CD4-positive, alpha-beta T cell (primary cell): ENCODE results near the gene SPSB4. TPM values are rescaled to one million over a fixed set of nuclear protein-coding genes. Genes with fewer than 3 reads are reported as not detected.

Experiments used
- ATAC-seq: fragments of 200-7000 bp; cut with Tn5 transposase; one replicate; pipeline ENCODE4 v1.10.0; 2022; ENCODE audit warnings: mild to moderate bottlenecking; ENCODE audit not compliant: poor library complexity
- CTCF ChIA-PET: fragments of 350-600 bp; sonication (Branson Sonifier 250); formaldehyde crosslinking; loops from one replicate; lab custom pipeline; 2021; ENCODE audit warnings: antibody characterized with exemption, inconsistent platforms; lab: Charles Lee
- POLR2A ChIA-PET: fragments of 350-600 bp; sonication (Branson Sonifier 250); formaldehyde crosslinking; loops from one replicate; lab custom pipeline; 2021; ENCODE audit warnings: antibody characterized with exemption, inconsistent platforms; lab: Charles Lee
- DNase-seq, 14 experiments: peaks; one replicate each; pipeline ENCODE4 v3.0.0-alpha.2; 2013 to 2020; ENCODE audit warnings: mixed read lengths in 2 of 14
- H3K27ac ChIP-seq, 2 donors: one replicate each; pipeline versions ENCODE4 v1.5.1 to v1.7.0; 2013; ENCODE audit warnings: low read length in 2 of 2, low read depth in 1 of 2, mild to moderate bottlenecking in 1 of 2
- H3K27me3 ChIP-seq, 2 experiments: 1 replicate in 1 of 2; 2 replicates in 1 of 2; pipeline versions ENCODE4 v1.6.1 to v1.7.0; 2013; ENCODE audit warnings: low read length in 2 of 2, control low read depth in 1 of 2, mild to moderate bottlenecking in 1 of 2, moderate library complexity in 1 of 2; ENCODE audit not compliant: insufficient read depth in 2 of 2, control insufficient read depth in 1 of 2
- H3K36me3 ChIP-seq: one replicate; pipeline ENCODE4 v1.6.1; 2013; ENCODE audit warnings: low read length, control low read depth; ENCODE audit not compliant: insufficient read depth
- H3K4me1 ChIP-seq: one replicate; pipeline ENCODE4 v1.6.1; 2013; ENCODE audit warnings: low read length, control low read depth; ENCODE audit not compliant: insufficient read depth
- H3K4me3 ChIP-seq: one replicate; pipeline ENCODE4 v1.5.1; 2013; ENCODE audit warnings: mild to moderate bottlenecking, low read length, moderate library complexity
- H3K9me3 ChIP-seq, 2 experiments: 1 replicate in 1 of 2; 2 replicates in 1 of 2; pipeline versions ENCODE4 v1.6.1 to v1.7.0; 2013; ENCODE audit warnings: low read length in 2 of 2, mild to moderate bottlenecking in 2 of 2, control low read depth in 1 of 2, moderate library complexity in 1 of 2; ENCODE audit not compliant: control insufficient read depth in 1 of 2, insufficient read depth in 1 of 2
- H3K27ac Mint-ChIP-seq: one replicate; pipeline ENCODE4 v1.8.0; 2020; ENCODE audit warnings: mixed read lengths
- H3K27me3 Mint-ChIP-seq: one replicate; pipeline ENCODE4 v1.8.0; 2021; ENCODE audit warnings: mixed read lengths
- H3K36me3 Mint-ChIP-seq: one replicate; pipeline ENCODE4 v1.8.0; 2021; ENCODE audit warnings: low read depth, mixed read lengths
- H3K4me1 Mint-ChIP-seq: one replicate; pipeline ENCODE4 v1.8.0; 2021; ENCODE audit warnings: low read depth, mixed read lengths
- H3K4me3 Mint-ChIP-seq: one replicate; pipeline ENCODE4 v1.8.0; 2020; ENCODE audit warnings: mild to moderate bottlenecking, mixed read lengths
- H3K9me3 Mint-ChIP-seq: one replicate; pipeline ENCODE4 v1.8.0; 2020; ENCODE audit warnings: mixed read lengths
- intact Hi-C, 2 experiments: fragments of 100-400 bp; cut with DNase I in 1 of 2; cut with micrococcal nuclease in 1 of 2; formaldehyde crosslinking; loops; one replicate each; pipeline versions ENCODE4 v1.15.1 to v1.9.0; 2023 to 2025; cut with DNase I, micrococcal nuclease
- total RNA-seq, 174 experiments: library from RNA in 2 of 174; stranded (reverse) in 2 of 174; gene quantifications; one replicate each; pipeline ENCODE4 v1.2.3 and lab custom pipeline; 2021 to 2026
- TF ChIP-seq, protein P1 (sequence below): fragments of 200-600 bp; IDR thresholded peaks from one replicate; pipeline ENCODE4 v1.8.0; 2022; ENCODE audit warnings: antibody characterized with exemption, mild to moderate bottlenecking

Gene SPSB4
- total RNA-seq, 2 experiments from 2014 or later, result not detected

DNA sequence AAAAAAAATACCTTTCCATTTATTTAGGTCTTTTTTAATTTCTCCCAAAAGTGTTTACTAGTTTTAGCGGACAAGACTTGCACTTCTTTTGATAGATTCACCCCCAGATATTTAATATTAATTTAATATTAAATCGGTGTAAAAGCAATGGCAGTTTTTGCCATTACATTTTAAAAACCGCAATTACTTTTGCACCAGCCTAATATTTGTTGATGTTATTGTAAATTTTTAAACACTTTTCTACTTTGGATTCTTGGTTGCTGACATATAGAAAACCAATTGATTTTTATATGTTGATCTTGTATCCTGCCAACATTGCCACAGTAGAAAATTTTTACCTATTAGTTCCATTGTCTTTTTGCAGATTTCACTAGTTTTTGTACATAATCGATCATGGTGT is 116.5 kb downstream of the SPSB4 start:
- peaks cover 0 to 2% of the 10 kb centered on the region in 2 experiments for H3K27me3 ChIP-seq
- POLR2A ChIA-PET, result no interaction called here

GRCh38 chr3:141170678-141171295 is 119.6 kb downstream of the SPSB4 start:
- H3K4me1 Mint-ChIP-seq, result no peaks in the 10 kb centered on the region
- CTCF ChIA-PET, result no interaction called here
- peaks cover 0 to 4% of the 10 kb centered on the region in 2 experiments for H3K9me3 ChIP-seq
- no peak overlapping the region for H3K27ac ChIP-seq
- H3K36me3 Mint-ChIP-seq, result no peaks in the 10 kb centered on the region
- POLR2A ChIA-PET, result no interaction called here
- TF ChIP-seq, protein P1, sequence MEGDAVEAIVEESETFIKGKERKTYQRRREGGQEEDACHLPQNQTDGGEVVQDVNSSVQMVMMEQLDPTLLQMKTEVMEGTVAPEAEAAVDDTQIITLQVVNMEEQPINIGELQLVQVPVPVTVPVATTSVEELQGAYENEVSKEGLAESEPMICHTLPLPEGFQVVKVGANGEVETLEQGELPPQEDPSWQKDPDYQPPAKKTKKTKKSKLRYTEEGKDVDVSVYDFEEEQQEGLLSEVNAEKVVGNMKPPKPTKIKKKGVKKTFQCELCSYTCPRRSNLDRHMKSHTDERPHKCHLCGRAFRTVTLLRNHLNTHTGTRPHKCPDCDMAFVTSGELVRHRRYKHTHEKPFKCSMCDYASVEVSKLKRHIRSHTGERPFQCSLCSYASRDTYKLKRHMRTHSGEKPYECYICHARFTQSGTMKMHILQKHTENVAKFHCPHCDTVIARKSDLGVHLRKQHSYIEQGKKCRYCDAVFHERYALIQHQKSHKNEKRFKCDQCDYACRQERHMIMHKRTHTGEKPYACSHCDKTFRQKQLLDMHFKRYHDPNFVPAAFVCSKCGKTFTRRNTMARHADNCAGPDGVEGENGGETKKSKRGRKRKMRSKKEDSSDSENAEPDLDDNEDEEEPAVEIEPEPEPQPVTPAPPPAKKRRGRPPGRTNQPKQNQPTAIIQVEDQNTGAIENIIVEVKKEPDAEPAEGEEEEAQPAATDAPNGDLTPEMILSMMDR, result no peak
- peaks cover 6% of the 10 kb centered on the region for H3K27me3 Mint-ChIP-seq
- no peaks in the 10 kb centered on the region for H3K36me3 ChIP-seq
- H3K9me3 Mint-ChIP-seq, result peaks cover 3% of the 10 kb centered on the region
- H3K27me3 ChIP-seq, result peaks cover 0 to 2% of the 10 kb centered on the region in 2 experiments
- no peak overlapping the region for H3K27ac Mint-ChIP-seq
- H3K4me3 ChIP-seq, result no peak overlapping the region
- ATAC-seq (no peak), DNase-seq (no peak)
- no peak overlapping the region for H3K4me3 Mint-ChIP-seq
- H3K4me1 ChIP-seq, result no peaks in the 10 kb centered on the region
- intact Hi-C loops, result no loop called here

More for the DNA sequence above, 116.5 kb downstream of the SPSB4 start:
- no peaks in the 10 kb centered on the region for H3K36me3 ChIP-seq
- no peak overlapping the region for H3K4me3 ChIP-seq
- no peak overlapping the region for H3K4me3 Mint-ChIP-seq
- DNase-seq (no peak), ATAC-seq (no peak)
- CTCF ChIA-PET, result no interaction called here
- TF ChIP-seq, protein P1, result no peak
- H3K27me3 Mint-ChIP-seq, result peaks cover 6% of the 10 kb centered on the region
- H3K36me3 Mint-ChIP-seq, result no peaks in the 10 kb centered on the region
- H3K27ac ChIP-seq, result no peak overlapping the region
- peaks cover 3% of the 10 kb centered on the region for H3K9me3 Mint-ChIP-seq
- peaks cover 0 to 4% of the 10 kb centered on the region in 2 experiments for H3K9me3 ChIP-seq
- H3K27ac Mint-ChIP-seq, result no peak overlapping the region
- H3K4me1 ChIP-seq, result no peaks in the 10 kb centered on the region
- intact Hi-C loops, result no loop called here
- no peaks in the 10 kb centered on the region for H3K4me1 Mint-ChIP-seq

GRCh38 chr3:141174674-141175073 is 123.5 kb downstream of the SPSB4 start:
- POLR2A ChIA-PET, result no interaction called here
- no peak for ATAC-seq

More at GRCh38 chr3:141174674-141175073, 123.5 kb downstream of the SPSB4 start:
- no peaks in the 10 kb centered on the region for H3K27me3 ChIP-seq
- H3K9me3 Mint-ChIP-seq, result peaks cover 3% of the 10 kb centered on the region
- H3K4me3 ChIP-seq, result no peak overlapping the region
- TF ChIP-seq, protein P1, result no peak
- CTCF ChIA-PET, result no interaction called here
- H3K9me3 ChIP-seq, result peaks cover 0 to 4% of the 10 kb centered on the region in 2 experiments
- H3K27ac Mint-ChIP-seq, result no peak overlapping the region
- no peaks in the 10 kb centered on the region for H3K36me3 Mint-ChIP-seq
- H3K4me1 Mint-ChIP-seq, result no peaks in the 10 kb centered on the region
- no peak overlapping the region for H3K4me3 Mint-ChIP-seq
- DNase-seq, result no peak
- H3K27ac ChIP-seq, result no peak overlapping the region
- H3K27me3 Mint-ChIP-seq, result peaks cover 6% of the 10 kb centered on the region
- H3K36me3 ChIP-seq, result no peaks in the 10 kb centered on the region
- intact Hi-C loops, result no loop called here
- H3K4me1 ChIP-seq, result no peaks in the 10 kb centered on the region
